ENCODE measurements around the gene ZNF451. TPM values are rescaled to one million over a fixed set of nuclear protein-coding genes. Genes with fewer than 3 reads are reported as not detected.

Gene ZNF451
- total RNA-seq, 5 donors from 2014 or later (not counting 1 experiment from before 2014, with no cell fraction given): 68.0 to 124 (median 78.1) TPM

DNA sequence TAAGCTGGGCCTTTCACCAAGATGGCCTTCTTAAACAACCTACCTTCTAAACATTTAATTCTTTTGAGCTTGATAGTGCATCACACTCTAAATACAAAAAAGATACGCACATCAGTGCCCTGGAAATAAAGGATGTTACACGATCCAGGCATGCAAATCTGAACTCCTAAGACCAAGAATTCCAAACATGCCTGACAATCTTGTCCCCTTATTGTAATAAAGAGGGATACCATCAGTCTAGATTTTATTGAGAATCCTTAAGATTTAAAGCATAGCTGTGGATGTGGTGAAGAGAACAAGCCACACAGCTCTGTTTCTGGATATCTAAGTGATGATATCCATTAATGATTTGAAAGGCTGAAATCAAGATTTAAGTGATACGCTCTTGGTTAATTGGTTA, 13.0 kb downstream of the ZNF451 start:
- ChIA-PET POLR2A (interaction anchor here (0.7 to 1.8 kb wide), 4 partner anchors 10 to 79 kb away, joined by 3 to 8 read pairs (median 3); no protein-coding TSS in a partner anchor), CTCF (interaction anchor here in 1 of 2 donors (1.0 kb wide), 1 partner anchor 10 kb away, joined by 4 read pairs; no protein-coding TSS in a partner anchor)
- no CpG with 5 or more reads among the region's 3 CpGs for WGBS (ENCODE audit: insufficient coverage)
- Histone ChIP-seq H3K4me3 (ENCODE audit: control insufficient read depth in 1 of 2, extremely low read depth in 1 of 2, low read length in 1 of 2) (no peak overlapping the region), H3K4me1 (ENCODE audit: control insufficient read depth in 1 of 2, extremely low read depth in 1 of 2, insufficient read depth in 2 of 2, low read length in 2 of 2) (no peaks in the 10 kb centered on the region), H3K9me3 (no peaks in the 10 kb centered on the region), H3K36me3 (ENCODE audit: control insufficient read depth in 2 of 2, extremely low read depth in 1 of 2, insufficient read depth in 1 of 2, low read length in 1 of 2) (peaks cover 0 to 56% of the 10 kb centered on the region in 2 donors), H3K27ac (ENCODE audit: low read length) (no peak overlapping the region), H3K27me3 (replicated peaks in 1 of 2; ENCODE audit: control insufficient read depth in 2 of 2, extremely low read depth in 1 of 2, insufficient read depth in 2 of 2, low read length in 1 of 2) (no peaks in the 10 kb centered on the region)
- H3K36me3 Mint-ChIP-seq: peaks cover 72% of the 10 kb centered on the region
- no peak overlapping the region for H3K4me3 Mint-ChIP-seq
- DNase-seq: no peak
- ATAC-seq (replicated peaks in 1 of 4): no peak
- peaks cover 42 to 68% (median 44%) of the 10 kb centered on the region in 3 donors for H3K4me1 Mint-ChIP-seq
- H3K9me3 Mint-ChIP-seq: no peaks in the 10 kb centered on the region
- no peaks in the 10 kb centered on the region for H3K27me3 Mint-ChIP-seq
- H3K27ac Mint-ChIP-seq: no peak overlapping the region

- H3K27ac ChIP-seq (ENCODE audit: low read length): no peak overlapping the region
- DNase-seq: no peak
- H3K4me1 Mint-ChIP-seq: peaks cover 43 to 68% (median 48%) of the 10 kb centered on the region in 3 donors
Measured at GRCh38 chr6:57104336-57104735, 14.3 kb downstream of the ZNF451 start.

GRCh38 chr6:57106990-57107389, 17.0 kb downstream of the ZNF451 start:
- no peaks in the 10 kb centered on the region for H3K27me3 ChIP-seq (replicated peaks in 1 of 2; ENCODE audit: control insufficient read depth in 2 of 2, extremely low read depth in 1 of 2, insufficient read depth in 2 of 2, low read length in 1 of 2)
- no peaks in the 10 kb centered on the region for H3K4me1 ChIP-seq (ENCODE audit: control insufficient read depth in 1 of 2, extremely low read depth in 1 of 2, insufficient read depth in 2 of 2, low read length in 2 of 2)
- ATAC-seq (replicated peaks in 1 of 4) (no peak), DNase-seq (no peak)
- peaks cover 50% of the 10 kb centered on the region for H3K36me3 Mint-ChIP-seq
- no peaks in the 10 kb centered on the region for H3K9me3 Mint-ChIP-seq
- H3K36me3 ChIP-seq (ENCODE audit: control insufficient read depth in 2 of 2, extremely low read depth in 1 of 2, insufficient read depth in 1 of 2, low read length in 1 of 2): peaks cover 0 to 23% of the 10 kb centered on the region in 2 donors
- ChIA-PET CTCF (no interaction called here), POLR2A (no interaction called here)
- no CpG with 5 or more reads among the region's 1 CpG for WGBS (ENCODE audit: insufficient coverage)
- no peak overlapping the region for H3K4me3 ChIP-seq (ENCODE audit: control insufficient read depth in 1 of 2, extremely low read depth in 1 of 2, low read length in 1 of 2)
- no peak overlapping the region for H3K4me3 Mint-ChIP-seq
- H3K4me1 Mint-ChIP-seq: peaks cover 51 to 74% (median 55%) of the 10 kb centered on the region in 3 donors
- no peak overlapping the region for H3K27ac ChIP-seq (ENCODE audit: low read length)
- H3K27ac Mint-ChIP-seq: no peak overlapping the region
- no peaks in the 10 kb centered on the region for H3K9me3 ChIP-seq
- no peaks in the 10 kb centered on the region for H3K27me3 Mint-ChIP-seq

More at GRCh38 chr6:57104336-57104735, 14.3 kb downstream of the ZNF451 start:
- CTCF ChIA-PET: interaction anchor here in 1 of 2 donors (1.0 kb wide), 1 partner anchor 9 kb away, joined by 4 read pairs; no protein-coding TSS in a partner anchor
- WGBS (ENCODE audit: insufficient coverage): no CpG with 5 or more reads among the region's 5 CpGs
- H3K9me3 ChIP-seq: no peaks in the 10 kb centered on the region
- Mint-ChIP-seq H3K27me3 (no peaks in the 10 kb centered on the region), H3K9me3 (no peaks in the 10 kb centered on the region), H3K4me3 (no peak overlapping the region), H3K27ac (no peak overlapping the region), H3K36me3 (peaks cover 68% of the 10 kb centered on the region)
- POLR2A ChIA-PET: interaction anchor here (0.6 to 1.8 kb wide), 2 partner anchors 10 to 11 kb away, joined by 3 to 8 read pairs; no protein-coding TSS in a partner anchor
- no peaks in the 10 kb centered on the region for H3K27me3 ChIP-seq (replicated peaks in 1 of 2; ENCODE audit: control insufficient read depth in 2 of 2, extremely low read depth in 1 of 2, insufficient read depth in 2 of 2, low read length in 1 of 2)
- H3K4me1 ChIP-seq (ENCODE audit: control insufficient read depth in 1 of 2, extremely low read depth in 1 of 2, insufficient read depth in 2 of 2, low read length in 2 of 2): no peaks in the 10 kb centered on the region
- no peak for ATAC-seq (replicated peaks in 1 of 4)
- no peak overlapping the region for H3K4me3 ChIP-seq (ENCODE audit: control insufficient read depth in 1 of 2, extremely low read depth in 1 of 2, low read length in 1 of 2)
- H3K36me3 ChIP-seq (ENCODE audit: control insufficient read depth in 2 of 2, extremely low read depth in 1 of 2, insufficient read depth in 1 of 2, low read length in 1 of 2): peaks cover 0 to 50% of the 10 kb centered on the region in 2 donors

DNA sequence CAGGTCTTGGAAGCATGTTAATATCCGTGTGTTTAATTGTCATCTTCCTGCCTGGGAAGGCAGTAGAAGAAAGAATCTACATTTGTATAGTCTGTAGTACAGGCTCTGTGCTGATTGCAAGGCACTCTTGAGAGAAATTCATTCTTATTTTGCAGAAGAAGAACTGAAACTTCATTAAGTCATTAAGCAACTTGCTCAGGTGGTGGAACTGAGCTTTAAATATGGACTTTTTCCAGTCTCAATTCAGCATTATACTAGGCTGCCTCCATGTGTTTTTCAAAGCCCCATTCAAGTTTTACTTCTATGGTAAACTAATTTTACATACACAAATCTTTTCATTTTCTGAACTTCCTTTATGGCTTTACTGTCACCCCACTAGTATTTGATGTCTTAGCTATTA, 18.7 kb downstream of the ZNF451 start:
- ChIA-PET CTCF (no interaction called here), POLR2A (interaction anchor here in 1 of 2 donors (0.6 kb wide), 1 partner anchor 14 kb away, joined by 9 read pairs; no protein-coding TSS in a partner anchor)
- Histone ChIP-seq H3K36me3 (ENCODE audit: control insufficient read depth in 2 of 2, extremely low read depth in 1 of 2, insufficient read depth in 1 of 2, low read length in 1 of 2) (peaks cover 0 to 7% of the 10 kb centered on the region in 2 donors), H3K27me3 (replicated peaks in 1 of 2; ENCODE audit: control insufficient read depth in 2 of 2, extremely low read depth in 1 of 2, insufficient read depth in 2 of 2, low read length in 1 of 2) (no peaks in the 10 kb centered on the region), H3K4me3 (ENCODE audit: control insufficient read depth in 1 of 2, extremely low read depth in 1 of 2, low read length in 1 of 2) (no peak overlapping the region), H3K9me3 (no peaks in the 10 kb centered on the region), H3K27ac (ENCODE audit: low read length) (no peak overlapping the region), H3K4me1 (ENCODE audit: control insufficient read depth in 1 of 2, extremely low read depth in 1 of 2, insufficient read depth in 2 of 2, low read length in 2 of 2) (no peaks in the 10 kb centered on the region)
- no peak for ATAC-seq (replicated peaks in 1 of 4)
- H3K27ac Mint-ChIP-seq: no peak overlapping the region
- no peak for DNase-seq
- H3K4me1 Mint-ChIP-seq: peaks cover 51 to 73% (median 56%) of the 10 kb centered on the region in 3 donors
- WGBS (ENCODE audit: insufficient coverage): no CpG with 5 or more reads among the region's 1 CpG
- peaks cover 42% of the 10 kb centered on the region for H3K36me3 Mint-ChIP-seq
- no peaks in the 10 kb centered on the region for H3K9me3 Mint-ChIP-seq
- H3K27me3 Mint-ChIP-seq: no peaks in the 10 kb centered on the region
- H3K4me3 Mint-ChIP-seq: no peak overlapping the region

DNA sequence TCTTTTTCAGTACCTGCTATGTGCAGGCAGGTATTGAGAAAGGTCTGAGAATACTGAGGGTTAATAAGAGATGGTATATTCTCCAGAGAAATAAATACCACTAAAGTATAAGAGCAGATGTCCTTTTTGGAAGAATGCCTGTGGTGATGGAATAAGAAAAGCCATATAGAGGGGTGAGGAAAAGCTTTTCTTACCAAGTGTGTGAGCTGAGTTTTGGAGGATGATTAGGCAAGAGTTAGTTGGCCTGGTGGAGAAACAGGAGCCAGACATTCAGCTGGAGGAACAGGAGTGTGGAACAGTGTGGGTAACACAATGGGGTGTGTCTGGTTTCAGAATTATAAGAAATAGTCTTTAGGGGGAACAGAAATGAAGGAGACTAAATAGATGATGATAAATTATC, 19.9 kb downstream of the ZNF451 start:
- ATAC-seq (replicated peaks in 1 of 4) (no peak), DNase-seq (no peak)
- Mint-ChIP-seq H3K4me3 (no peak overlapping the region), H3K36me3 (peaks cover 35% of the 10 kb centered on the region), H3K4me1 (peaks cover 43 to 61% (median 50%) of the 10 kb centered on the region in 3 donors), H3K9me3 (no peaks in the 10 kb centered on the region), H3K27ac (no peak overlapping the region), H3K27me3 (no peaks in the 10 kb centered on the region)
- Histone ChIP-seq H3K4me1 (ENCODE audit: control insufficient read depth in 1 of 2, extremely low read depth in 1 of 2, insufficient read depth in 2 of 2, low read length in 2 of 2) (no peaks in the 10 kb centered on the region), H3K4me3 (ENCODE audit: control insufficient read depth in 1 of 2, extremely low read depth in 1 of 2, low read length in 1 of 2) (no peak overlapping the region), H3K27me3 (replicated peaks in 1 of 2; ENCODE audit: control insufficient read depth in 2 of 2, extremely low read depth in 1 of 2, insufficient read depth in 2 of 2, low read length in 1 of 2) (no peaks in the 10 kb centered on the region), H3K9me3 (no peaks in the 10 kb centered on the region), H3K36me3 (ENCODE audit: control insufficient read depth in 2 of 2, extremely low read depth in 1 of 2, insufficient read depth in 1 of 2, low read length in 1 of 2) (peaks cover 0 to 5% of the 10 kb centered on the region in 2 donors), H3K27ac (ENCODE audit: low read length) (no peak overlapping the region)
- ChIA-PET CTCF (no interaction called here), POLR2A (interaction anchor here in 1 of 2 donors (0.7 to 0.8 kb wide), 2 partner anchors 37 to 62 kb away, joined by 3 read pairs; partner anchors contain the start of gene BAG2)

- H3K27ac ChIP-seq (ENCODE audit: low read length): no peak overlapping the region
- CTCF ChIA-PET: interaction anchor here (0.6 to 1.8 kb wide), 5 partner anchors 9 to 764 kb away, joined by 3 to 8 read pairs (median 4); no protein-coding TSS in a partner anchor
Measured at GRCh38 chr6:57113105-57113504, 23.1 kb downstream of the ZNF451 start.

More at GRCh38 chr6:57113105-57113504, 23.1 kb downstream of the ZNF451 start:
- ATAC-seq (replicated peaks in 1 of 4) (no peak), DNase-seq (no peak)
- POLR2A ChIA-PET: no interaction called here
- no peaks in the 10 kb centered on the region for H3K9me3 Mint-ChIP-seq
- H3K4me3 Mint-ChIP-seq: no peak overlapping the region
- H3K36me3 Mint-ChIP-seq: peaks cover 24% of the 10 kb centered on the region
- Histone ChIP-seq H3K27me3 (replicated peaks in 1 of 2; ENCODE audit: control insufficient read depth in 2 of 2, extremely low read depth in 1 of 2, insufficient read depth in 2 of 2, low read length in 1 of 2) (no peaks in the 10 kb centered on the region), H3K9me3 (no peaks in the 10 kb centered on the region), H3K36me3 (ENCODE audit: control insufficient read depth in 2 of 2, extremely low read depth in 1 of 2, insufficient read depth in 1 of 2, low read length in 1 of 2) (peaks cover 0 to 5% of the 10 kb centered on the region in 2 donors), H3K4me3 (ENCODE audit: control insufficient read depth in 1 of 2, extremely low read depth in 1 of 2, low read length in 1 of 2) (no peak overlapping the region), H3K4me1 (ENCODE audit: control insufficient read depth in 1 of 2, extremely low read depth in 1 of 2, insufficient read depth in 2 of 2, low read length in 2 of 2) (no peaks in the 10 kb centered on the region)
- H3K27me3 Mint-ChIP-seq: no peaks in the 10 kb centered on the region
- WGBS (ENCODE audit: insufficient coverage): no CpG with 5 or more reads among the region's 6 CpGs
- H3K4me1 Mint-ChIP-seq: peaks cover 43 to 54% (median 47%) of the 10 kb centered on the region in 3 donors
- H3K27ac Mint-ChIP-seq: no peak overlapping the region

All from T-cell (primary cell).